ENCODE data around the gene USP20.

The USP20 gene

DNA sequence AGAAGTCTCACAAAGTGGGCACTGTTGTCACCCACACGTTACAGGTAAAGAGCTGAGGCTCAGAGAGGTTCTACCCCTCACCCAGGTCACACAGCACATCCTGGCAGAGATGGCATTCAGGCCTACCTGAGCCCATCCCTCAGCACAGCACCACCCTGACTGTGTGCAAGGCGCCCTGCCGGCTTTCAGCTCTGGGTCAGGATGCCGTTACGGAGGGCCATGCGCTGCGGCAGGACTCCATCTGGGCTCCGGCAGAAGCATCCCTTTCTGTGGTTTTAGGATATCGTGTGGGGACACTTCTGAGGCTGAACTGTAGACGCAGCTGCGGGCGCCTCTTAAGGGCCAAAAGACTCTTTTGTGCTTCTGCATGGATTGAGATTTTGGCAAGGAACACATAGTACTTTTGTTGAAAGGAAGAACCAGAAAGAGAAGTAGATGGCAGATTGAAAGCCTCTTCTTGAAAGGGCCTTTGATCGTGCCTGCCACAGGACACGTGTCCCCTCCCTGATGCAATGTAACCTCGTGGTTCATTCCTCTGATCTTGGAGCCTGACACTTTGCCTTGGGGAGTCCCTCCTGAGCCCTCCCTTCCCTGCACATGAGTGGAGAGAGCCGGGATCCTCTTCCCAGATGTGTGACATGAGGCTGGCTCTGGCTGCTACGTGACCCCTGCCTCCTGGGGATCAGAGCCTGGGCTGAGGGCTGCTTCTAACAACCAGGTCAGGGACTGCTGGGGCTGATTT is 31.3 kb downstream of the USP20 start:
- no peaks in the 10 kb centered on the region for H3K4me1 ChIP-seq (ENCODE audit: low read depth, poor library complexity, severe bottlenecking)
- no peaks in the 10 kb centered on the region for H3K27me3 ChIP-seq (ENCODE audit: insufficient read depth, low read depth)
- H3K36me3 ChIP-seq (ENCODE audit: insufficient read depth): no peaks in the 10 kb centered on the region
- no peaks in the 10 kb centered on the region for H4K20me1 ChIP-seq (ENCODE audit: insufficient read depth)
- no peak overlapping the region for H2AFZ ChIP-seq (ENCODE audit: low read depth)
- no peak overlapping the region for H3K27ac ChIP-seq
- TF ChIP-seq, protein P1, sequence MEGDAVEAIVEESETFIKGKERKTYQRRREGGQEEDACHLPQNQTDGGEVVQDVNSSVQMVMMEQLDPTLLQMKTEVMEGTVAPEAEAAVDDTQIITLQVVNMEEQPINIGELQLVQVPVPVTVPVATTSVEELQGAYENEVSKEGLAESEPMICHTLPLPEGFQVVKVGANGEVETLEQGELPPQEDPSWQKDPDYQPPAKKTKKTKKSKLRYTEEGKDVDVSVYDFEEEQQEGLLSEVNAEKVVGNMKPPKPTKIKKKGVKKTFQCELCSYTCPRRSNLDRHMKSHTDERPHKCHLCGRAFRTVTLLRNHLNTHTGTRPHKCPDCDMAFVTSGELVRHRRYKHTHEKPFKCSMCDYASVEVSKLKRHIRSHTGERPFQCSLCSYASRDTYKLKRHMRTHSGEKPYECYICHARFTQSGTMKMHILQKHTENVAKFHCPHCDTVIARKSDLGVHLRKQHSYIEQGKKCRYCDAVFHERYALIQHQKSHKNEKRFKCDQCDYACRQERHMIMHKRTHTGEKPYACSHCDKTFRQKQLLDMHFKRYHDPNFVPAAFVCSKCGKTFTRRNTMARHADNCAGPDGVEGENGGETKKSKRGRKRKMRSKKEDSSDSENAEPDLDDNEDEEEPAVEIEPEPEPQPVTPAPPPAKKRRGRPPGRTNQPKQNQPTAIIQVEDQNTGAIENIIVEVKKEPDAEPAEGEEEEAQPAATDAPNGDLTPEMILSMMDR (conservative IDR thresholded peaks at IDR 0.05; ENCODE audit: low read depth, low read length): no peak
- no peak overlapping the region for H3K4me3 ChIP-seq (IDR thresholded peaks at IDR 0.05; ENCODE audit: insufficient read depth, low read depth, low read length)
- no peak overlapping the region for H3K4me2 ChIP-seq
- no peak overlapping the region for H3K9ac ChIP-seq
- no peaks in the 10 kb centered on the region for H3K79me2 ChIP-seq (ENCODE audit: insufficient read depth, low read depth)

DNA sequence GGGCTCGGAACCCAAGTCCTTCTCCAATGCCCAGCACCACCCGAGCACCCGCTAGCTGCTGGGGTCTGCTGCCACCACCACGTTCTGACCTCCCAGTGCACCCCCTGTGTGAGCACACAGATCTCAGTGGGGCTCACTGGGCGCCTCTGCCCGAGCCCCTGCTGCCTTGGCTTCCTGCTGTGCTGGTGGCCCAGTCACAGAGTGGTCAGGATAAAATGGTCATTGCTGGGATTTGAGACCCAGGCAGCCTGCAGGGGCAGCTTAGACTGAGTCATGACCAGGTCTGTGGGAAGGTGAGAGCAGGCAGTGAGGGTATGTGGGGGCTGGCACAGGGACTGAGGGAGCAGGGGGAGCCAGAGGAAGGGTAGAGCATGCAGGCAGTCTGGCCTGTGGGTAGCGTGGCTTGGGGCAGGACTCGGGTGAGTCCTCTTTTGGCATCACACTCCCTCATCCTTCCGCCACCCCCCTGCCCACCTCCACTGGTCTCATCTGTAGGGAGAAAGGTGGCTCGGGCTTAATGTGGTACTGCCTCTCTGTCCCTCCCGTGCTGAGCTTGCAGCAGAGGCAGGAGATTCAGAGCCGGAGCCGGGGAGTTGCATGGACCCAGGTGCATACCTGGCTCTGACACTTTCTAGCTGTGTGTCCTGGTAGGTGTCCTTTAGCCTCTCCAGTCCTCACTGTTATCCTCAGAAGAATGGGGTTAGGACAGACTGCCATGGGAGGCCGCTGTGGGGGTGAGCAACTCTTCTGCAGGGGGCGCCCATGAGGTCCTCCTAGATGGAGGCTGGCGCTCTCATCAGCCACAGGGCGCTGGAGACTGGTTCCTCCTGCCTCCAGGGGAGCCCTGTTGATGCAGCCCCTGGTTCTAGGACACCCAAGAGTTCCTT is 32.1 kb downstream of the USP20 start:
- Histone ChIP-seq H3K9ac (no peak overlapping the region), H3K36me3 (ENCODE audit: insufficient read depth) (no peaks in the 10 kb centered on the region)
- TF ChIP-seq, protein P1 (conservative IDR thresholded peaks at IDR 0.05; ENCODE audit: low read depth, low read length): no peak

DNA sequence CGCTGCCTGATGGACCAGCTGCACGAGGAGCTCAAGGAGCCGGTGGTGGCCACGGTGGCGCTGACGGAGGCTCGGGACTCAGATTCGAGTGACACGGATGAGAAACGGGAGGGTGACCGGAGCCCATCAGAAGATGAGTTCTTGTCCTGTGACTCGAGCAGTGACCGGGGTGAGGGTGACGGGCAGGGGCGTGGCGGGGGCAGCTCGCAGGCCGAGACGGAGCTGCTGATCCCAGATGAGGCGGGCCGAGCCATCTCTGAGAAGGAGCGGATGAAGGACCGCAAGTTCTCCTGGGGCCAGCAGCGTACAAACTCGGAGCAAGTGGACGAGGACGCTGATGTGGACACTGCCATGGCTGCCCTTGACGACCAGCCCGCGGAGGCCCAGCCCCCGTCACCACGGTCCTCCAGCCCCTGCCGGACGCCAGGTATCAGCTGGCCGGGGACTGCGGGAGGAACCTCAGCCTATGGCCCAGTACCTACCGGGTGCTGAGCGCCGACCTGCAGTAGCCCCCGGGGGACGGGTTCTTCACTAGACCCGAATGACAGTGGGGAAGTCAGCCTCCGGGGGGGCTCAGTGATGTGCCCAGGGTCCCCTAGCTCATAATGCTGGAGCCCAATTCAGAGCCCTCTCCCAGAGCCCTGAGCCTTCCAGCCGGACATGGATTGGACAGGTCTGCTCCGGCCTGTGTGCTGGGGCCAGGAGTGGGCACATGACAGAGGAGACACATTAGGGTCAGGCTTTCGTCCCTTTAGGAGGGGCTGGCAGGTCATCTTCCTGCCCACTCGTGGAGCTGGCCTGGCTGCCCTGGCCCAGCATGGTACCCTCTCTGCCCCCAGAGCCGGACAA is 33.0 kb downstream of the USP20 start:
- TF ChIP-seq, protein P1 (conservative IDR thresholded peaks at IDR 0.05; ENCODE audit: low read depth, low read length): no peak
- H3K4me3 ChIP-seq (IDR thresholded peaks at IDR 0.05; ENCODE audit: insufficient read depth, low read depth, low read length): no peak overlapping the region
- no peak overlapping the region for H2AFZ ChIP-seq (ENCODE audit: low read depth)
- no peaks in the 10 kb centered on the region for H3K27me3 ChIP-seq (ENCODE audit: insufficient read depth, low read depth)
- H4K20me1 ChIP-seq (ENCODE audit: insufficient read depth): no peaks in the 10 kb centered on the region
- no peak overlapping the region for H3K27ac ChIP-seq
- H3K4me2 ChIP-seq: no peak overlapping the region
- H3K4me1 ChIP-seq (ENCODE audit: low read depth, poor library complexity, severe bottlenecking): no peaks in the 10 kb centered on the region
- H3K79me2 ChIP-seq (ENCODE audit: insufficient read depth, low read depth): no peaks in the 10 kb centered on the region
- H3K36me3 ChIP-seq (ENCODE audit: insufficient read depth): no peaks in the 10 kb centered on the region
- no peak overlapping the region for H3K9ac ChIP-seq

More for the DNA sequence above, 32.1 kb downstream of the USP20 start:
- Histone ChIP-seq H3K79me2 (ENCODE audit: insufficient read depth, low read depth) (no peaks in the 10 kb centered on the region), H3K4me1 (ENCODE audit: low read depth, poor library complexity, severe bottlenecking) (no peaks in the 10 kb centered on the region), H3K27ac (no peak overlapping the region), H2AFZ (ENCODE audit: low read depth) (no peak overlapping the region), H3K27me3 (ENCODE audit: insufficient read depth, low read depth) (no peaks in the 10 kb centered on the region), H4K20me1 (ENCODE audit: insufficient read depth) (no peaks in the 10 kb centered on the region), H3K4me3 (IDR thresholded peaks at IDR 0.05; ENCODE audit: insufficient read depth, low read depth, low read length) (no peak overlapping the region), H3K4me2 (no peak overlapping the region)

DNA sequence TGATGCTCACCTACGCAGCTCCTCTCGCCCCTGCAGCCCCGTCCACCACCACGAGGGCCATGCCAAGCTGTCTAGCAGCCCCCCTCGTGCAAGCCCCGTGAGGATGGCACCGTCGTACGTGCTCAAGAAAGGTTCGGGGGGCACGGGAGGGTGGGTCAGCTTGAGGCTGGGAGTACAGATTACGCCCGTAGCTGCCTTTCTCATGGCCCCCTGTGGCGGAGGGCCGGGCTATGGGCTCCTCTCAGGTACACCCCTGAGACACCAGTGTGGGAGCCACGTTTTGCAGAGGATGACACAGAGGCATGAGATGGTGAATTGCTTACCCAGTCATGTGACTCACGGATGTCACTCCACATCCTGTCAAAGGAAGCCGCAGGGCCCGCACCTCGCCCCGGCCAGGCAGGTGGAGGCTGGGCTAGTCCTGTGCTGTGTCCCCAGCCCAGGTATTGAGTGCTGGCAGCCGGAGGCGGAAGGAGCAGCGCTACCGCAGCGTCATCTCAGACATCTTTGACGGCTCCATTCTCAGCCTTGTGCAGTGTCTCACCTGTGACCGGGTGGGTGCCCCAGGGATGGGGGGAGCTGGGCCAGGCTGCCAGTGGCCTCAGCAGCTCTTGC is 33.7 kb downstream of the USP20 start:
- H3K36me3 ChIP-seq (ENCODE audit: insufficient read depth): no peaks in the 10 kb centered on the region
- H3K4me2 ChIP-seq: no peak overlapping the region

More for the DNA sequence above, 33.7 kb downstream of the USP20 start:
- TF ChIP-seq, protein P1 (conservative IDR thresholded peaks at IDR 0.05; ENCODE audit: low read depth, low read length): no peak
- no peak overlapping the region for H3K9ac ChIP-seq
- no peak overlapping the region for H2AFZ ChIP-seq (ENCODE audit: low read depth)
- H4K20me1 ChIP-seq (ENCODE audit: insufficient read depth): no peaks in the 10 kb centered on the region
- H3K79me2 ChIP-seq (ENCODE audit: insufficient read depth, low read depth): no peaks in the 10 kb centered on the region
- no peaks in the 10 kb centered on the region for H3K27me3 ChIP-seq (ENCODE audit: insufficient read depth, low read depth)
- H3K27ac ChIP-seq: no peak overlapping the region
- no peak overlapping the region for H3K4me3 ChIP-seq (IDR thresholded peaks at IDR 0.05; ENCODE audit: insufficient read depth, low read depth, low read length)
- no peaks in the 10 kb centered on the region for H3K4me1 ChIP-seq (ENCODE audit: low read depth, poor library complexity, severe bottlenecking)
